HG03175 (cell line): ENCODE data around the gene ANKRD39.
"Not testable (repeated sequence)": the region's sequence is repeated elsewhere in the genome, so short reads cannot be mapped to it uniquely, and the experiment has no call there.

Experiments
- ATAC-seq: cut with Tn5 transposase; IDR thresholded peaks from one replicate; pipeline ENCODE4 v1.9.1; 2021; ENCODE audit warnings: mild to moderate bottlenecking, moderate library complexity; ENCODE audit not compliant: unreplicated experiment

The ANKRD39 gene, protein sequence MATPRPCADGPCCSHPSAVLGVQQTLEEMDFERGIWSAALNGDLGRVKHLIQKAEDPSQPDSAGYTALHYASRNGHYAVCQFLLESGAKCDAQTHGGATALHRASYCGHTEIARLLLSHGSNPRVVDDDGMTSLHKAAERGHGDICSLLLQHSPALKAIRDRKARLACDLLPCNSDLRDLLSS

DNA sequence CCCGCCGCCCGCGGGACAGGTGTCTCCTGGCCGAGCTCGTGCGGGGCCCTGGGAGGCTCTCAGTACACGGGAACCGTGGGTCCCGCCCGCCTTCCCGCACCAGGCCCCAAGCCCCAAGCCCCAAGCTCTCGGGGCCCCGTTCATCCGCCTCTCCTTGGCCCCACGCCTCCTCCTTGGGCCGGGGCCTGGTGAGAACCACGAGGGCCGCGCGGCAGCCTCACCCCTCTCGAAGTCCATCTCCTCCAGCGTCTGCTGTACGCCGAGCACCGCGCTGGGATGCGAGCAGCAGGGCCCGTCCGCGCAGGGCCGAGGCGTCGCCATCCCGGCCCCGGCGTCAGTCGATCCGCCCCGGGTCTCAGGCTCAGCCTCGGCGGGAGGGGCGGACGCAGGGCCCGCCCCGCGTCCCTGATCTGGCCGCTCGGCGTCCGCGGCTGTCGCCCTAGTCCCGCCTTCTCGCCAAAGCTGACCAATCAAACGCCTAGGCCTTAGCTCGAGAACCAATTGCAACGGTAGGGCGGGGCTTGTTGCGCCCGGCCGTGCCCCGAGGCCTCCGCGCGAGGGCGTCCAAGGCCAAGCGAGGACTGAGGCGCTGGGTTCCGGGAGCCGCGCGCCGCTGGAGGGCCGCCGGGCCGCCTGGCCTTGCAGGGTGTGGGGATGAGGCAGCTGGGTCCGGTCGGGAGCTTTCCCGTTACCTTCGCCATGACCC lies at the start of gene ANKRD39:
TSS of gene ANKRD39 (minus strand) at position 350 of the 706 bp plus-strand sequence. CDS start at position 321, 29 bp downstream.
- peak; percentile 92 for ATAC-seq

DNA sequence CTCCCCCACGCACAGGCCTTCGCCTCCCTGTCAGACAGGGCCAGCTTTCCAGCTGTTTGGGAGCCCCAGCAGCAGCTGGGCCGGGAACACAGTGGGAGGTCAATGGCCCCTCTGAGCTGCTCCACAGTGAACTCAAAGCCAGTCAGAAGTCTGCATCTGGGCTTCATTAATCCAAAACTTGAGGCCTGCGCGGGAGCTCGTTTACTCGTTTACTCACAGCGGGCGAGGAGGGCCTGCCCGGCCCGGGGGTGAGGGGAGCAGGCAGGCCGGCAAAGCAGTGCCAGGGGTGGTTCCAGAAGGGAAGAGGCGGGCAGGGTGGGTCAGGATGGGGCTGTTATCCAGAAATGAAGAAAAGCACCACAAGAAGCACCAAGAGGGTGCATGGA lies 48.9 kb upstream of the ANKRD39 start:
- ATAC-seq, result no peak

DNA sequence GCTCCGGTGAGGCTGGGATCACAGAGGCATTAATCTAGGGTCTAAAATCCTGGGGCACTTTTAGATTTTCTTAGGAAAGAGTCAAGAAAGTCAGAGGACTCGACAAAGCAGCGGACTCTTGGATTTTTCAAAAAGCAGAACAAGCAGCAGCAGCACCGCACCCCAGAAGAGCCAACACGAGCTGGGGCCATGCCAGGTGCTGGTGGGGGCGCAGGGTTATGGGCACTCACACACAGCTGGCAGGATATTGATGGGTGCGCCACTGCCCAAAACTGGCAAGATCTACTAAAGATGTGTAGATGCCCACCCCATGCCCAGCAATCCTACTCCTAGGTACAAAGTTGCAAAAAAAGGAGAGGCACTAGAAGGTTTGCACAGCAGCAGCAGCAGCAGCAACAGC lies 46.0 kb upstream of the ANKRD39 start:
- no peak for ATAC-seq

DNA sequence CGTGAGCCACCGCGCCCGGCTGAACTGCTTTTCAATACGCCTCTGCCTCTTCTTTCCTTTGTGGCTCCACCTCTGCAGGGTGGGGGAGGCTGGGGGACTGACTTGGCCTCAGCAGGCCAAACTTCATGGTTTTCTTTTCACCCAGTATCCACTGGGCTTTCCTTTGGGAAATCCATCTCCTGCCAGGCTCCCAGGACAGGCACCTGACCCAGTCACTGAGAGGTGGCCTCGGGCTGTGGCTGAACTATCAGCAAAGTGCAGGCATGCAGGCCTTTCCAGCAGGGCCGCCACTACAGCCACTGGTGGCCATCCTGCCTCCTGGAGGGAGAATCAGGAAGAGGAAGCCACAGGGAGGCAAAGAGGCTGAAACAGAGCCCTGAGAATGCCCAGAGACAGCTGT lies 45.5 kb upstream of the ANKRD39 start:
- ATAC-seq, result no peak

DNA sequence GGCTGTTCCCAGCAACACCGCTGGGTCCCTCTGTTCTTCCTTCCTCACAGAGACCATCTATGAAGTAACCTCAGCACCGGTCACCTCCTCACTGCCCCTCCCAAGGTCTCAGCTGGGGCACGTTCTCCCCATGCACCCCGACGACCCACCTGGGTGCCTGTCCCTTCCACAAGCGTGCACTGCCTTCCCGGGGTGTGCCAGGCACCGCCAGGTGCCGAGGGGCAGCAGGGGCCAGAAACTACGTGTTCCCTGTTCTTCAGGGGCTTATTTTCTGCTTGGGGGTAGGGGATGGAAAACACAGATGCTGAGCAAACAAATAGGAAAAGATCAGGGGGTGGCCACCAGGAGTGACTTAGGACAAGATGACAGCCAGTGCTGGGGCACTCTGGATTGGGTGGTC lies 42.4 kb upstream of the ANKRD39 start:
- no peak for ATAC-seq

DNA sequence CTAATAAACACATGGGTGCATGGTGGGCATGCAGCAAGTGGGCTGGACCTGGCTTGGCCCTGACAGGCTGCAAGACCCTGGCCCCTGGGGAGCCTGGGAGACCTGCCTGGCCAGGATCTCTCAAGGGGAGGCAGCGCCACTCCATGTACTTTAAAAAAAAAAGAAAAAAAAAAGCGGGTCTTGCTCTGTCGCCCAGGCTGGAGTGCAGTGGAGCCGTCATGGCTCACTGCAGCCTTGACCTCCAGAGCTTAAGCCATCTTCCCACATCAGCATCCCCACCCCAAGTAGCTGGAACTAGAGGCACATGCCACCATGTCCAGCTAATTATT lies 41.6 kb upstream of the ANKRD39 start:
- no peak for ATAC-seq

DNA sequence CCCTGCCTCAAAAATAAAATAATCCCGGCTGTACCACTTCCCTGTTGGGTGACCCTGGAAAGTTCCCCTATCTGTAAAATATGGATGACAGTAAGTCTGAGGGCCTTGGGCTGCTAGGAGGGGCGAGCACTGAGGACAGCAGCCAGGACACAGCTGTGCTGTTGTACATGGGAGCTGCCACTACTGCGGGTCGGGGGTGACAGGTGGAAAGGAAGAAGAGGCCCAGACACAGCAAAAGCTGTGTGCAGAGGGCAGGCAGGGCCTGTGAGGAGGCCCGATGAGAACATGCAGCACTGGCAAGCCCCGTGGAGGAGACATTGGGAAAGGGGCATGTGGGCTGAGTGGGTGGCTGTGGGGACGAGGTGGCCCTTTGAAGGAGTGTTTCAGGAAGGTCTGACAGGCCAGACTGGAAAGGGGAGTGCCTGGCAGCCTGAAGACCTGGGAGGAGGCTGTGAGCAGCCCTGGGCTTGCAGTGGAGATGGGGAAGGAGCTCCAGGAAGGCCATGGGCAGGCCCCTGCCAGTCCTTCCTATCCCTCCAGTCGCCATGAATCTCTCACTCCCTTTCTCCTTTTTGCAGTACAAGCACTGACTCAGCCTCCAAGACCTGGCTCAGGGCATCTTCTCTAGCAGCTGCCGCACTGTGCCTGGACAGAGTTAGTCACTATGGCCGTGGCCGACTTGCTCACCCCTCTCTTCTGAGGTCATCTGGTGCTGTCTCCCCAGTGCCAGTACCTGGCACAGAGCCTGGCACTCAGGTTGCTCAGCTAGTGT lies 41.0 kb upstream of the ANKRD39 start:
- no peak for ATAC-seq

DNA sequence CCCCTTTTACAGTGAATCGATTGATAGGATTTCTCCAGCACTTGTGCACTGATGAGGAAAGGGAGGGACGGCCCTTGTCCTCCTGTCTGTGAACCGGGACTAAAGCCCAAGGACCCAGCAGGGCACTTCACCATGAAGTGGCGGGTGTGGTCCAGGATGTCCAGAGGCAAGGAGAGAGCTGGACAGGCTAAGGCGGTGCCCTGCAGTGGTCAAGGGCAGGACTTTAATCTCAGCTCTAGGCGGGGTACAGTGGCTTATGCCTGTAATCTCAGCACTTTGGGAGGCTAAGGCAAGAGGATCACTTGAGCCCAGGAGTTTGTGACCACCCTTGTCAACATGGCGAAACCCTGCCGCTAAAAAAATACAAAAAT lies 40.3 kb upstream of the ANKRD39 start:
- ATAC-seq, result no peak

DNA sequence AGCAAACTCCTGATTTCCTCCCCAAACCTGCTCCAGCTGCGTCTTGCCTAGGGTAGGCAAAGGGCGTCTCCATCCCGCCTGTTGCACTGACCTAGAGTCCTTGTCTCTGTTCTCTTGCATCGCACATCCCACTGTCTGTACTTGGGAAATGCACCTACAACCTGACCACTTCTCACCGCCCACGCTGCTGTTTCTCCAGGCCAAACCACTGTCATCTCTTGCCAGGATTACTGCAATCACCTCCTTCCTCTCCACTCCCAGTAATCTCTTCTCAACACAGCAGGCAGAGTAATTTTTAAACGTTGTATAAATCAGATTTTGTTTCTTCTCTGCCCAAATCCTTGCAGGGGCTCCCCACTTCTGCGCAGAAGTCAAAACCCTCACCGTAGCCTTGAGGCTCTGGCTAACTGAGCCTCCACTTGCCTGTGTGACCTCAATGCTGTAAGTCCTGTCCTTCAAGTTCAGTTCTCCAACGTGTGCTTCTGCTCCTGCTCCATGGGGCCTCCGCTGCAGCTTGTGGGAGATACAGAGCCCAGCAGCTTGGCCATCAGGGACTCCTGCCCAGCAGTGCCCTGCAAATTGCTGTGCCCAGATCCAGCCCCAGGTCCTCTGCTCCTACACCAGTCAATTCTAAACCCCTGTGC lies 39.8 kb upstream of the ANKRD39 start:
- ATAC-seq, result no peak

DNA sequence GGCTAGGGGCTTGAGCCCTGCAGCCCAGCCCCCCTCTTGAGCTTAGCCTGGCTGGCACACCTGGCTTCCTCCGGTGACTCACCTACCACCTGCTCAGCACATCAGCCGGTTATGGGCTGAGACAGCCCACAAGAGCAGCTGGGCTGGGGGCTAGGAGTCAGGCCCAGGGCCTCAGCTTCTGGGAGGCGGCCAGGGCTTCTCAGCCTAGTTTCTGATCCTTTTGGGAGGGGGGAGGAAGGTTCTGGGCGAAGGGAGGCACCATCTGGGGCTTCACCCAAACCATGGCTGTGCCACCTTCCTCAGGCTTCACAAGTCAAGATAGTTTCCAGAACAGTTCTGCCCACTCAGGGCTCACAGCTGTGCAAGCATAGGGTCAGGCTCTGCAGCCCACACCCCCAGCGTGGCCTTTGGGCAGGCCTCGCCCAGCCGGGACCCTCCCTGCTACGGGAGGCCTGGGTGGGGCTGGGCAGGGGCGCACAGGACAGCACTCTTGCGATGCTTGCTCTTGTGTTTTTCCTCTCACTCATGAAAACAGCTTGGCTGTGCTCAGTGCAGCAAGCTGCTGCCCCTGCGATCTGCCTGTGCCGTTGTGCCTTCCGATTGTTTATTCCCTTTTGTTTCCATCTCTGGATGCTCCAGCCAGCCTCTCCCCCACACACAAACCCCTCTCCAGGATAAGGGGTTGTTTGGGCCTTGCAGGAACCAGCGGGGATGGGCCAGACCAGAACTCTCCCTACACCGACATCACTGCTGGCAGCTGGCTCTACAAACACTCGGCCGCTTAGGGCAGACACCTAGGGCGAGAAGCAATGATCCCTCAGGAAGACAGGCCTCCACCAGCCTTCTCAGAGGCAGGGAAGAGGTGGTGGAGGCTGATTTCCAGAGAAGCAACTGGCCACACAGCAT lies 38.2 kb upstream of the ANKRD39 start:
- ATAC-seq, result no peak

DNA sequence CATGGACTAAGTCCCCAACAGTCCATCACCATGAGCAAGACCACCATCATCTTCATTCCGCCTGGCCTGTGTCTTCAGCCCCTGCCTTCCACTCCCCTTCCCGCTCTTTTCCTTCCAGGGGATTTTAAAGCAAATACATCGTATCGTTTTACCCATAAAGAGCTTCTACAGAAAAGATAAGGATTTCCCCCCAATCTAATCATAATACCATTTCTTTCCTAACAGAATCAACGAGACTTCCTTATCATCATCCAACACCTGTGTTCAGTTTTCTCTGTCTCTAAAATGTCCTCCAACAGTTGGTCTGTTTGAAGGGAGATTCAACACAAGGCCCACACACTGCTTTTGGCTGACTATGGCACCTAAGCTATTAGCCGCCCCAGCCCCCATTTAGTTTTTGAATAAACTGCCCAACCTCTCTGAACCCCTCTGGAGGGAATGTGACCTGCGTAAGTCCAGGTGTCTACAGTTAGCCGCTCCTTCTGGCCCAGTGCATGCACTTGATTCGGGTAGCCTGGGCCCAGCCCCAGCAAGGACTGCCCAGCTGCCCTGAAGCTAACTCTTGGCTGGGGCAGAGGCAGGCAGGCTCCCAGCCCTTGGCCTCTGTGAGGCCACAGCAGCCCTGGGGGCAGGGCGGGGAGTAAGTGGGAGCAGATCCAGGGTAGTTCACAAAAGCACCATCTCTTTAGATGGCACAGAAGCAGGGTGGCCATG lies 37.4 kb upstream of the ANKRD39 start:
- no peak for ATAC-seq

DNA sequence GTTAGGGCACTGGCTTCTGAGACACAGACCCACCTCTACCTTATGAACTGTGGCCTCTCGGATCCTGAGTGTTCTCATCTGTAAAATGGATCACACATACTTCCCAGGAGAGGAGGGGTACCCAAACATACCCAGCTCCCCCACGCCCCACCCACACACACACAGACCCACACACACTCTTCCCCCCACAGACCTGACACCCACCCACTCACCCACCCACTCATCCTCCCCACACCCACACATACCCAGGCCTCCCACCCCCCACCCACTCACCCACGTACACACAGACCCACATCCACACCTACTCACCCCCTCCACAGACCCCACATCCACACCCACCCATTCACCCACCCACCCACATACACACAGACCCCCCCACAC lies 36.3 kb upstream of the ANKRD39 start:
- ATAC-seq, result no peak

DNA sequence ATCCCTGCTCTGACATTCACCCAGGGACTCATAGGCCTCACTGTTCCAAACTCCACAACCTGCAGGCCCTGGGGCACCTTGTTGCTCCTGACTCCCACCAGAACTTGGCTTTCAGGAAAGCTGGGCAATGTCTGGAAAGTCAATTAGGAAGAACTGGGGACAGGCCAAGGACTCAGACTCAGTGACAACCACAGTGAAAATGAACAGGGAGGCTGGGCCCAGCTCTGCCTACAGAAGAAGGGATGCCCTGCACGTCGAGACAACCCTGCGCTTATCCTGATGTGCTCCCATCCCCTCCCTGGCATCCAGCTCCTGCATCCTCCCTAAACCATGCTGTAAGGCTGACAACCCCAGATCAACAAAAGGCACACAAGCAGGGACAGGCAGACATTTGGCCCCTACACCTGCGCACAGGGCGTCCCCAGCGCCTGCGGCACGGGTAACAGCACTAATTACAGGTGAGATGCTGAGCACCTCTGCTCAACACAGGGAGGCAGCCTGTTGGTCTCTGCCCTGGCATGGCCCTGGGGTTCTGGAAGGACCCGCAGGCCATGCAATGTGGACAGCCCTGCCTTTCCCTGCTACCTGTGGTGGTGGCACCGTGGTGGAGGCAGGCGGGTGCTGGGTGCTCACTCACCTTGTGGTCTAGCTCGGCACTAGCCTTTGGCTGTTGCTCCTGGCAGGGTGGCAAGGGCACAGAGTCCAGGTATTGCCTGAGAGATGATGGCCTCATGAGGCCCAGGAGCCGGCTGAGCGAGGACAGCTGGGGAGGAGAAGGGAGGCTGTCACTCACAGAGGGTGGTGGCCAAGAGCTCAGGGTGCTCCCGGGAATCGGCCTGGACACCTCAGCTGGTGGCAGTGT lies 35.7 kb upstream of the ANKRD39 start:
- ATAC-seq, result no peak

DNA sequence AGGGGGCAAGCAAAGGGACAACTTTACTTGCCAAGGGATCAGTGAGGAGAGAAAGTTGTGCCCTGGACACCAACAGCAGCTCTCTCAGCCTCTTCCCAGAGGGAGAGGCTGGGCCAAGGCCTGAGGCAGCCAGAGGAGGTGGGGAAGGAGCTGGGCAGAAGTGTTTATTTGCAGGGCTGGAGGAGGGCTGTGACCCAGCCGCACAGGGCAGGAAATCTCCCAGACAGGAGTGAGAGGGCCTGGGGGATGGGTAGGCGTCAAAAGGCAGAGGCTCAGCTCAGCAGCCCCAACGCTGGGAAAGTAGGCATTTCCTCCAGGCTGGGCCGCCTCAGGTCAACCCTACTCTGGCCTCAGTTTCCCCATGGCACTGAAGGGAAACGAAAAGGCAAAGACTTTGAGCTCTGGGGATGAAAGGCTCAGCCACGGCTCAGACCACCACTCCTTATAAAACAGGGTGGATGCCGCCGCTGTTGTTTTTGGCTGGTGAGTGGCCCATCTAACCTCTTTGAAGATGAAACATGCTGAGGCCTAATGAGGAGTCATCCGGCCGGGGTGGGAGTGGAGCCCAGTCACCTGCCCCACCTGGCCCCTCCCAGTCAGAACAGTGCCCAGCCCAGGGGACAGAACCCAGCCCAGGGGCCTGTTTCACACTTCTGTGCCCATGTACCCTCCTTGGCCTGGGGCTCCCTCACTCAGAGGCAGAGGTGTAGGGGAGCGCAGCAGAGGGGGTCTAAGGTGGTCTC lies 33.9 kb upstream of the ANKRD39 start:
- ATAC-seq, result no peak

DNA sequence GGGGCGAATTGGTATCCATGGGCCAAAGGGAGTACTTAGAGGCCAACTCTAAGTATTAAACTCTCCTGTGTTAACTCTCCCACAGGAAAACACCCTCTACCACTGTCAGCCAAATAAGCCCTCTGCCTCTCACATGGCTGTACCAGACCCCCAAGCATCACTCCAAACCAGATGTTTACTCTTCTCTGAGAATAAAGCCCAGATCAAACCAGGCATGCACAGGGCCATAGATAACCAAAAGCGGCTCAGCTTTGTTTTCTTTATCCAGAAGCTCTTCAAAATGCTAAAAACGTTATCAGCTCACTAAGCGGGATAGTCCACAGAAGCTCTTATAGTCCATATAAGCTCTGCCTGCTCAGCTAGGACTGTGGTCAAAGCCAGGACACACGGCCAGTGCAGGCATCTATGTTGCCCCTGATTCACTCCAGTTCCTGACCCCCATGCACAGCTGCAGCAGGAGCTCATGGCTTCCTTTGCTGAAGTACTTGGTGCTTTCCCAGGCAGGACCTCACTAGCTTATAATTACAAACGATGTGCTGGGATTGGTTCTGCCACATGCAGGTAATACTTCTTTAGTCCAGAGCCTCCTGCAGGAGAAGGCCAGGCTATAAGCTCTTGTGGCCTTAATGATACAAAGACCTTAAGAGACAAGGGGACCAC lies 33.0 kb upstream of the ANKRD39 start:
- no peak for ATAC-seq

DNA sequence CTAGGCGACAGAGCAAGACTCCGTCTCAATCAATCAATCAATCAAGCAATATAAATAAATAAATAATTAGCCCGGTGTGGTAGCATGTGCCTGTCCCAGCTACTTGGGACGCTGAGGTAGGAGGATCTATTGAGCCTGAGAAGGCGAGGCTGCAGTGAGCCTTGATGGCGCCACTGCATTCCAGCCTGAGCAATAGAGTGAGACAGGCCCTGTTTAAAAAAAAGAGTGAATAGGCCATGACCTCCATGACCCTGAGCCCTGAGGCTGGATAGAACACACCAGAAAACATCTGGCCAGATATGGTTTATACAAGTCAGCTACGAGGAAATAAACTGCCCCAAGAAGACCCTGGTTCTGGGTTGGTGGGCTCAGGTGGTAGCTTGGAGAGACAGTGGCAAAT lies 32.4 kb upstream of the ANKRD39 start:
- no peak for ATAC-seq

DNA sequence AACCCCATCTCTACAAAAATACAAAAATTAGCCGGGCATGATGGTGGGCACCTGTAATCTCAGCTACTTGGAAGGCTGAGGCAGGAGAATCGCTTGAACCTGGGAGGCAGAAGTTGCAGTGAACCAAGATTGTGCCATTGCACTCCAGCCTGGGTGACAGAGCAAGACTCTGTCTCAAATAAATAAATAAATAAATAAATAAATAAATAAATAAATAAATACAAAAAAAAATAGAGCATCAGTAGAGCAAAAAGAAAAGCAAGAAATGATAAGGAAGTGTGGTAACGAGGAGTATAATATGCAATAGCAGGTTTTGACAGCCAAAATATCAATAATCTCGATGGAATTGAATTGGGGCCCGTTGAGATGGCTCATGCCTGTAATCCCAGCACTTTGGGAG lies 31.7 kb upstream of the ANKRD39 start:
- ATAC-seq, result not testable (repeated sequence)
